IPS-15b (cell line): ENCODE data around the gene PDE6H.

Source experiments
- H3K27me3 ChIP-seq: one replicate; pipeline ENCODE4 v1.6.1; 2013; ENCODE audit warnings: low read length; ENCODE audit not compliant: control insufficient read depth, insufficient read depth
- H3K36me3 ChIP-seq: one replicate; pipeline ENCODE4 v1.6.1; 2013; ENCODE audit warnings: low read length; ENCODE audit not compliant: control insufficient read depth, insufficient read depth
- H3K4me1 ChIP-seq: one replicate; pipeline ENCODE4 v1.6.1; 2013; ENCODE audit warnings: mild to moderate bottlenecking, low read length; ENCODE audit not compliant: control insufficient read depth, insufficient read depth
- H3K4me3 ChIP-seq: one replicate; pipeline ENCODE4 v1.5.1; 2013; ENCODE audit warnings: low read depth, low read length
- H3K9ac ChIP-seq: one replicate; pipeline ENCODE4 v1.6.1; 2013; ENCODE audit warnings: low read depth, mild to moderate bottlenecking, low read length
- H3K9me3 ChIP-seq: one replicate; pipeline ENCODE4 v1.6.1; 2013; ENCODE audit warnings: mild to moderate bottlenecking, low read length; ENCODE audit not compliant: control insufficient read depth, insufficient read depth

The PDE6H gene

DNA sequence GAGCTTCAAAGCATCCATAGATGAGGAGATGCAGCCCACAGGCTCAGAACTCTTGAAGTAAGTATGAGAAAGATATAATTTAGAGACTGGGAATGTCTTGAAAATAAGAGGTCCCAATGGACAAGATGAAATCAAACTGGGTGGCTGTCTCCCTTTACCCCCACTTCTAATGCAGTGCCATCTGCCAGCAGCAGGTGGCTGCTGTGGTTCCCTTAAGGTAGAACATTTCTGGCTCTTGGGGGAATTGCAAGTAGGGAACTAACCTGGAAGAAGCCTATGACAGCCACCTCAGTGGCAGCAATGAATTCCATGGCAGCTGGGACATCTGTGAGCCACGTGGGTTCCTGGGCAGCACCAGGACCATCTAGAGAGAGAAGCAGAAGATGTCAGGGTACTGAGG lies 35.2 kb upstream of the PDE6H start:
- Histone ChIP-seq H3K4me1 (no peaks in the 10 kb centered on the region), H3K27me3 (no peaks in the 10 kb centered on the region), H3K4me3 (no peak overlapping the region), H3K9ac (no peak overlapping the region), H3K36me3 (no peaks in the 10 kb centered on the region), H3K9me3 (no peaks in the 10 kb centered on the region)

DNA sequence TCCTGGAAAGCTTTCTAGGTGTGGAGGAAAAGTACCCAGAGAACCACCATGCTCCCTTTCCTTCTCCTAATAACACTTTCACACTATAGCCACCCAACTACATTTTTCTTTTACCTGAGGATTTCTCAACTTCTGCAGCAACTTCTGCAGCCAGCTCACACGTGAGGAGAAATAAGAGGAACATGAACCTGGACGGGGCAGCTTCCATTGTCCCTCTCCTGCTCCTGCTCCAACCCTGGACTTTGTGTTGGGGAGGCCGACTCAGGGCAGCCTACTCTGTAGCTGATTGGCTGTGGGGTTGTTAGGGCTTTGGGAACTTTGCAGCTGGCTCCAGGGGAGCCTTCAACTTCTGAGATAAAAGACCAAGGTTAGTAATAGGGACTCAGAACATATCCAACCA lies 34.5 kb upstream of the PDE6H start, which contains the start of gene ERP27:
Gene ERP27, minus strand, starts transcription at position 237 of the 400 bp plus-strand sequence. Its CDS starts 29 bp downstream, at position 208.
- H3K9ac ChIP-seq, result no peak within 1 kb of the TSS
- no peaks in the 10 kb centered on the region for H3K36me3 ChIP-seq
- H3K4me1 ChIP-seq, result no peaks in the 10 kb centered on the region
- H3K4me3 ChIP-seq, result no peak within 1 kb of the TSS
- no peaks in the 10 kb centered on the region for H3K9me3 ChIP-seq
- no peaks in the 10 kb centered on the region for H3K27me3 ChIP-seq

DNA sequence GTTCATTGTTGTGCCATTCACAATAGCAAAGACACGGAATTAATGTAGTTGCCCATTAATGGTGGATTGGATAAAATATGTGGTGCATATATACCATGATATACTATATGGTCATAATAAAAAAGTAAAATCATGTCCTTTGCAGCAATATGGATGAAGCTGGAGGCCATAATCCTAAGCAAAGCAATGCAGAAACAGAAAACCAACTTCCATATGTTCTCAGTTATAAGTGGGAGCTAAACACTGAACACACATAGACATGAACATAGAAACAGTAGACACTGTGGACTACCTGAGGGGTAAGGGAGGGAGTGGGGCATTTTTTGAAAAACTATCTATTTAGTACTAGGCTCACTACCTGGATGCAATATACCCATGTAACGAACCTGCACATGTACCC lies 31.5 kb upstream of the PDE6H start:
- Histone ChIP-seq H3K36me3 (no peaks in the 10 kb centered on the region), H3K9ac (no peak overlapping the region), H3K4me3 (no peak overlapping the region), H3K4me1 (no peaks in the 10 kb centered on the region), H3K9me3 (no peaks in the 10 kb centered on the region), H3K27me3 (no peaks in the 10 kb centered on the region)

DNA sequence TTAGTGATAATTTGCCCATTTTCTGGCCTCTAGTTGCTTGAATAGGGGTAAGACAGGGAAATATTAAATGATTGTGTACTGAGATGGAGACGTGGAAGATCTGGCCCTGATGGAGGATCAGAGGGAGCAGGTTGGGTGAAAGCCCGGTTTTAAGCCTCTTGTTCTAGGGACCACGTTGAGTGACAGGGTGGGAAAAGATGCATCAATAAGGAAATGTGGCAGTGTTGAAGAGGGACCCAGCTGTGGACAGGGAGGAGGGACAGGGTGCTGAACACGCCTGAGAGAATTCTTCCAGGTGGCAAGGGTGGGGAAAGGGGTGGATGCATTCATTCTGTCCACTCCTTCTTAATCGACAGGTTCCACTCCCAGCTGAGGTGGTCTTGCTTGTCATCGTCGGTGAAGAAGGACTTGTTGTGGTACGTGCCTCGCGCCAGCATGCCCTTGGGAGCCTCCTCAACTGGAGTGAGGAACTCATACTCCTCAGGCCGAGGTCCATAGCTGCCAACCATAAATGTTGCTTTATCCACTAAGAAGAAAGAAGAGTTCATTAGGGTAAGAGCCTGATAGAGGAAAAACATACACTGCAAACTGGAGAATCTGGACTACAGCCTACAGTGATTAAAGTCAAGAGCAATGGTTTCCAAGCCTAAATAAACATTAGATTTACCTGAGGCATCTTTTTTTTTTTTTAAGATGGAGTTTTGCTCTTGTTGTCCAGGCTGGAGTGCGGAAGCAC lies 30.5 kb upstream of the PDE6H start:
- H3K4me1 ChIP-seq, result no peaks in the 10 kb centered on the region
- no peaks in the 10 kb centered on the region for H3K36me3 ChIP-seq
- H3K9me3 ChIP-seq, result no peaks in the 10 kb centered on the region
- no peak overlapping the region for H3K4me3 ChIP-seq
- no peaks in the 10 kb centered on the region for H3K27me3 ChIP-seq
- H3K9ac ChIP-seq, result no peak overlapping the region

- H3K4me1 ChIP-seq, result no peaks in the 10 kb centered on the region
- H3K9ac ChIP-seq, result no peak overlapping the region
- H3K4me3 ChIP-seq, result no peak overlapping the region
- H3K9me3 ChIP-seq, result no peaks in the 10 kb centered on the region
- H3K36me3 ChIP-seq, result no peaks in the 10 kb centered on the region
- H3K27me3 ChIP-seq, result no peaks in the 10 kb centered on the region
Measured at GRCh38 chr12:14946162-14946561, 26.7 kb upstream of the PDE6H start.

DNA sequence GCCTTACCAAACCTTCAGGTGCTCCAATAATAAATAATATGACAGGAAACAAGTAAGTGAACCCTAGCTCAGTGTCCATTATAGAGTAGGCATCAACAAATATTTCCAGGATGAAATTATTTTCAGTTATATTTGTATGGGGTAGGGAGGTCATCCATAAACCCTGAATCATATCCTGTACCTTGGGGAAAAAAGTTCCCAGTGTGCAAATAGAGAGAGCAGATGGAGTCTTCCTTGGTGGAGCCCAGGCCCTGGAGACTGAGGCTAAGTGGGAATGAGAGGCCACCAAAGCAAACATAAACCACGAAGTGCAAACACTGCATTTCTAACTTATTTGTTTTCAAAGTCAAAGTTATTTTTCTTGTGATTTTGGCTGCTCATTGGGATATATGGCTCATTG lies 26.0 kb upstream of the PDE6H start:
- H3K9me3 ChIP-seq, result no peaks in the 10 kb centered on the region
- H3K36me3 ChIP-seq, result no peaks in the 10 kb centered on the region
- no peak overlapping the region for H3K9ac ChIP-seq
- H3K4me1 ChIP-seq, result no peaks in the 10 kb centered on the region
- H3K4me3 ChIP-seq, result no peak overlapping the region
- H3K27me3 ChIP-seq, result no peaks in the 10 kb centered on the region

- H3K4me3 ChIP-seq, result no peak overlapping the region
Measured at GRCh38 chr12:14948672-14949071, 24.2 kb upstream of the PDE6H start.

DNA sequence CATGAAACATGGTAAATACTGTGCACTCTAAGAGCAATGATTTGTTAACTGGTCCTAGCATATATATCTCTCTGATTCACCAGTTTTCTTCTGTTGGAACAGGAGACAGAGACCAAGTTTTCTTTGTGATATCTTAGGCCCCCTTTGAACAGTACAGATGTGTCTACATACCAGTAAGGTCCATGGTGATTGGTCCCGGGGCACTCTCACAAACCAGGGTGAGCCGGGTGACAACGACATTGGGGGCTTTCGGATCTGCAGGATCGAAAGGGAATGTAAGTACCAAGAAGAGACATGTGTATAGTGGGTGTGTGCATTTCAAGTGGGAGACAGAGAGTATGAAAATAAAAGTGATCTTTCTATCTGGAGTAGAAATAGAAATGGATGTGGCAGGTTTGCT lies 23.2 kb upstream of the PDE6H start:
- no peak overlapping the region for H3K9ac ChIP-seq
- no peaks in the 10 kb centered on the region for H3K36me3 ChIP-seq
- H3K4me3 ChIP-seq, result no peak overlapping the region
- no peaks in the 10 kb centered on the region for H3K4me1 ChIP-seq
- H3K9me3 ChIP-seq, result no peaks in the 10 kb centered on the region
- H3K27me3 ChIP-seq, result no peaks in the 10 kb centered on the region

More at GRCh38 chr12:14948672-14949071, 24.2 kb upstream of the PDE6H start:
- H3K9ac ChIP-seq, result no peak overlapping the region
- no peaks in the 10 kb centered on the region for H3K36me3 ChIP-seq
- H3K27me3 ChIP-seq, result no peaks in the 10 kb centered on the region
- no peaks in the 10 kb centered on the region for H3K9me3 ChIP-seq
- H3K4me1 ChIP-seq, result no peaks in the 10 kb centered on the region

GRCh38 chr12:14950421-14950820 lies 22.4 kb upstream of the PDE6H start:
- Histone ChIP-seq H3K36me3 (no peaks in the 10 kb centered on the region), H3K4me1 (no peaks in the 10 kb centered on the region), H3K9me3 (no peaks in the 10 kb centered on the region), H3K27me3 (no peaks in the 10 kb centered on the region), H3K4me3 (no peak overlapping the region), H3K9ac (no peak overlapping the region)

DNA sequence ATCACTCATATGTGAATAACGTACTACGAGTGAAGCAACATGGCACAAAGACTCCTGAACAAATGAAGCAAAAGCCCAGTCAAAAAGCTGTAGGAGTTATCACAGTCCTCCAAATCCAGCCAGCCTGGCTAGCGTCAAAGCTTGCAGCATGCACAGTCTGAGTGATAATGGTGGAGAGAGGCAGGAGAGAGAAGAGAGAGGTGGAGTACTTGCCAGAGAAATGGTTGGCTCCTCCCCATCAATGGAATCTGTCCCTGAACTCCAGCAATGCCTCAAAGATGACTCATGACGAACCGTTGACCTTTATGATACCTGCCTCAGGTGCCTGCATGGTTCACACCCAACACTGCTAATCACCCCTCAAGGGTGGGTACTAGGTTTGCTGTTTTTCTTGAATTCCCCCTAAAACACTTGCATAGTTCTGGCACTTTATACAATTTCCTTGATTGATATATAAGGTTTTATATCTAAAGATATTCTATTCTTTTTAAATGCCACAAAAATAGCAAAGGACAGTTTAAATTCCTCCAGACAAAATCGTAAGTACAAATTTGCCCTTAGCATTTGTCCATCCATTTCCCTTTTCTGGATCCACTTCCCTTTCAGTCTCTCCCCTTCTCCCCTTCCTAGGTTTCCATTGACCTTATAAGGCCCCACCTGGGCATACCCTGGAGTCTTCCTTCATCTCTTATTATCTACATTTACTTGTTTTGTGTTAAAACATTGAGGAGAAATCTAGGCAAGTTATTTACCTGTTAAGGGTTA lies 21.7 kb upstream of the PDE6H start:
- Histone ChIP-seq H3K4me1 (no peaks in the 10 kb centered on the region), H3K9ac (no peak overlapping the region), H3K4me3 (no peak overlapping the region), H3K36me3 (no peaks in the 10 kb centered on the region), H3K9me3 (no peaks in the 10 kb centered on the region), H3K27me3 (no peaks in the 10 kb centered on the region)

- H3K4me3 ChIP-seq, result no peak overlapping the region
- H3K36me3 ChIP-seq, result no peaks in the 10 kb centered on the region
- H3K9ac ChIP-seq, result no peak overlapping the region
- no peaks in the 10 kb centered on the region for H3K27me3 ChIP-seq
- no peaks in the 10 kb centered on the region for H3K9me3 ChIP-seq
- no peaks in the 10 kb centered on the region for H3K4me1 ChIP-seq
Measured at GRCh38 chr12:14951851-14952250, 21.0 kb upstream of the PDE6H start.

GRCh38 chr12:14952299-14952921 lies 20.4 kb upstream of the PDE6H start:
- Histone ChIP-seq H3K4me1 (no peaks in the 10 kb centered on the region), H3K9me3 (no peaks in the 10 kb centered on the region), H3K9ac (no peak overlapping the region), H3K27me3 (no peaks in the 10 kb centered on the region), H3K36me3 (no peaks in the 10 kb centered on the region), H3K4me3 (no peak overlapping the region)
